Measurements from ENCODE around the gene NTM.

The NTM gene

DNA sequence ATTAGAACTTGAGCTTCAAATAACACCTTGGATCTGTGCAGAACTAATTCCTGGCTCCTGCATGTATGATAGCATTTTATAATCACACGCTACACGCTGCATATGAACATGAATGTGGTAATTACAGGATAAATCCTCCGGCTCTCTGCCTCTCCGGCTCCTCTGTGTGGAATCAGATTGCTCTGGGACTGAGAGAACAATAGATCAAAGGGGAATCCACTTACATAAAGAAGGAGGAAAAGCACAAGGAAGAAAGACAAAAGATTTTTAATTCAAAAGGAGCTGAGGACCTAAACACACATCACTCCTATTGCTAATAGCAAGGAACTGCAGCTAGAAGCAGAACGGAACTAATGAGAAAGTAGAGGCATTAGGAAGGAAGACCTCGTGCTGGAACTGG lies 240.9 kb downstream of the NTM start:
- TF ChIP-seq, protein P1, sequence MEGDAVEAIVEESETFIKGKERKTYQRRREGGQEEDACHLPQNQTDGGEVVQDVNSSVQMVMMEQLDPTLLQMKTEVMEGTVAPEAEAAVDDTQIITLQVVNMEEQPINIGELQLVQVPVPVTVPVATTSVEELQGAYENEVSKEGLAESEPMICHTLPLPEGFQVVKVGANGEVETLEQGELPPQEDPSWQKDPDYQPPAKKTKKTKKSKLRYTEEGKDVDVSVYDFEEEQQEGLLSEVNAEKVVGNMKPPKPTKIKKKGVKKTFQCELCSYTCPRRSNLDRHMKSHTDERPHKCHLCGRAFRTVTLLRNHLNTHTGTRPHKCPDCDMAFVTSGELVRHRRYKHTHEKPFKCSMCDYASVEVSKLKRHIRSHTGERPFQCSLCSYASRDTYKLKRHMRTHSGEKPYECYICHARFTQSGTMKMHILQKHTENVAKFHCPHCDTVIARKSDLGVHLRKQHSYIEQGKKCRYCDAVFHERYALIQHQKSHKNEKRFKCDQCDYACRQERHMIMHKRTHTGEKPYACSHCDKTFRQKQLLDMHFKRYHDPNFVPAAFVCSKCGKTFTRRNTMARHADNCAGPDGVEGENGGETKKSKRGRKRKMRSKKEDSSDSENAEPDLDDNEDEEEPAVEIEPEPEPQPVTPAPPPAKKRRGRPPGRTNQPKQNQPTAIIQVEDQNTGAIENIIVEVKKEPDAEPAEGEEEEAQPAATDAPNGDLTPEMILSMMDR (IDR thresholded peaks at IDR 0.05; ENCODE audit: borderline replicate concordance, insufficient read depth, low read depth, low read length): no peak
- H3K4me3 ChIP-seq (ENCODE audit: low read depth, low read length): no peak overlapping the region

DNA sequence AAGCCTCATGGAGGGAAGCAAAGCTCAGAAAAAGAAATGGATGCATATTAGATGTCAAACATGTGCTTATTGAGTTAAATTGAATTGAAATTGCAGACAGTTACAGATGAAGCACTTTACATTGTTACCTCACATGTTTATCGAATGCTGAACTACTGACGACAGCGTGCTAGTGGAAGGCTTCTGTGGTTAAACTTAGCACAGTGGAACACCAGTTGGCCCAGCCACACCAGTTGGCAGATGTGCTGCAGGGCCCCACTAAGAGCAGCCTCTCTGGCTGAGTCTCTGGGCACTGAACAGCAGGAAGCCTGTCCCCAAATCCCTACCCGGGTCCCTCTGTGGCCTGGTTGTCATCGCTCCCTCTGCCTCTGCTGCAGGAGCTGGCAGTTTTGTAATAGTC lies 242.1 kb downstream of the NTM start:
- TF ChIP-seq, protein P1 (IDR thresholded peaks at IDR 0.05; ENCODE audit: borderline replicate concordance, insufficient read depth, low read depth, low read length): no peak
- H3K4me3 ChIP-seq (ENCODE audit: low read depth, low read length): no peak overlapping the region

DNA sequence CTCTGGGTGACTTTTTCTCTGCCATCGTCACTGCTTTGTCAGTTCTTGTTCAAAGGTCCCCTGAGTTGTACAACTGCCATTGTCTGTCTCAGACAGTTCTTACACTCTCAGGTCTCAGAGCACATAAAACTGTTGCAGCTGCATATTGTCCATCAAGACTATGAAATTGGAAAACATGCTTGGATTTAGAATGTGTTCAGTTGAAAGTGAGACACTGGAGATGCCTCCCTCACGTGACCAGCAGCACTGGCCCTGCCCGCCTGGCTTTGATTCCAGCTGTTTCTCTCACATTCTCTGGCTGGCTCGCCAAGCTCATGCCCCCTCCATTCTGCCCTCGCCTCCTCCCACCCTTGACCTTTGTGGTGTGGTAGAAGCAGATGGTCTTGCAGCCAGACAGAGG lies 244.2 kb downstream of the NTM start:
- no peak overlapping the region for H3K4me3 ChIP-seq (ENCODE audit: low read depth, low read length)
- TF ChIP-seq, protein P1 (IDR thresholded peaks at IDR 0.05; ENCODE audit: borderline replicate concordance, insufficient read depth, low read depth, low read length): no peak

DNA sequence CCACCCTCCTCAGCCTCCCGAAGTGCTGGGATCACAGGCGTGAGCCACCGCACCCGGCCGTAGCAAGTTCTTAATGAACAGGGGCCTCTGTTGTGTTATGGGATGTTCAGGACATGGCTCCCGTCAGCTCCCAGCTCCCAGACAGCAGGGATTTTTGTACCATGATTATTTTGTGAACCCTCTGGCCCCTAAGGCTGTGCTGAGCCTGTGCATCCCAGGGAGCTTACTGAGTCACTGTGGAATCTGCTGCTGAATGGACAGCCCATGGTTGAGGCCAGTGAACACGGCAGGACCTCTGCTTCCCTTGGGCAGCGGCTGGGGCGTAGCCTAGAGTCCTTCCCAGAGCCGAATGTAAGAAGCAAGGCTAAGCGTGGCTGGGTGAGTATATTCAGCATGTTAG lies 245.2 kb downstream of the NTM start:
- no peak overlapping the region for H3K4me3 ChIP-seq (ENCODE audit: low read depth, low read length)
- TF ChIP-seq, protein P1 (IDR thresholded peaks at IDR 0.05; ENCODE audit: borderline replicate concordance, insufficient read depth, low read depth, low read length): no peak

DNA sequence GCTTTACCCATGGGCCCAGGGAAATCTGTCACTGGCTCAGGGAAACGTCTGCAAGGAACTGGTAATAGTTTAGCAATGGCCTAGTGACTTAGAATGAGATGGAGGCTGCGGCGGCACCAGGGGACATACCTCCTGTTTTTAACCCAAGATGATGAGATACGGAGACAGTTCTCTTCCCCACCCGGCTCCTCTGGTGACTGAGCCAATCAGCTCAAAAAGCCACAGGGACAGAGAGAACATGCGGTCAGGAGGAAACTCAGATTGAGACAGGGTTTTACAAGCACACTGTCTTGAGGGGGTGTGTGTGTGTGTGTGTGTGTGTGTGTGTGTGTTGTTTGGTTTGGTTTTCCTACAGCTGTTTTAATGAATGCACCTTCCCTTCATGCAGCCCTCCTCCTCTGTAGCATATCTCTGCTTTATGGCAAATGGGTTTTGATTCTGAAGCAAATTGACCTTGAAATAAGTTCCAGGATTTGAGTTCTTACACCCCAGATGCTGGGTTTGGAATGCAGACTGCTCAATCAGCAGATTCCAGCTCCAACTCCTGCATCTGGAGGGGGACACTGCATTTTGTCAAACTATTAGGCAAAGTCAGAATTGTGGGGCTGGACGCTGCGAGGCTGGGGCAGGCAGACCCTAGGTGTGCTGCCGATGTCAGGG lies 246.2 kb downstream of the NTM start:
- no peak overlapping the region for H3K4me3 ChIP-seq (ENCODE audit: low read depth, low read length)
- TF ChIP-seq, protein P1 (IDR thresholded peaks at IDR 0.05; ENCODE audit: borderline replicate concordance, insufficient read depth, low read depth, low read length): no peak

DNA sequence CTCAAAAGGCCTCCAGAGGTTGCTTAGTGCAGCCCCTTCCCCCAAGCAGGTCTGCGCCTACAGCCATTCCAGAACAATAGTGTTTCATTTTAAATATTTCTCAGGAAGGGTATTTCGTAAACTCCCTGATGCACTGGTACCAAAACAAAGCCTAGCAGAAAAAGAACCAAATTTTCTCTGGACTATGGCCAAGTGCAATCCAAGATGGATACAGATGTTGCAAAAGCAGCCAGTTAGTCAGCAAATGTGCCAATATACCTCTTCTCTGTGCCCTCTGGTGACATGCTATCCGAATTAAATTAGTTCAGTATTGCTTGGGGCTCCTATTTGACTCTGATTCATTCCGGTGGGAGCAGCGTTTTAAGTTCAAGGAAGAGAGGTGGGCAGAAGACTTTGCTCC lies 247.8 kb downstream of the NTM start:
- no peak overlapping the region for H3K4me3 ChIP-seq (ENCODE audit: low read depth, low read length)
- TF ChIP-seq, protein P1 (IDR thresholded peaks at IDR 0.05; ENCODE audit: borderline replicate concordance, insufficient read depth, low read depth, low read length): no peak

DNA sequence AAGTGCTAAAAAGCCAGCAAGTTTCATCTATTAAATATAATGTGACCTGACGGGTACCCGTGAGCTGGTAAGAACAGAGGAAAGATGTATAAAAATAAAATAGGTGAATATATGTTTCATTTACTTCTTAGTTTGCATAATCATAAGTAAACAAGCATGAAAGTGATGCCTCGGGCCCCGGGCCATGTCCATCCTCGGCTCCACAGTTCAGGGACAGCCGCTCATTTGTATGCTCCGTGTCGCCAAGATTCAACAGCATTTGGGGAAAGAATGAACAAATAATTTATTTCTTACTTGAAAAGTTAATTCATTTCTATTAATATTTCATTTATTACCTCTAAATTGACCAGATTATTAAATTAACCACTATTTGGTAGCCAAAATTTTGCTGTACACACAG lies 251.8 kb downstream of the NTM start:
- TF ChIP-seq, protein P1 (IDR thresholded peaks at IDR 0.05; ENCODE audit: borderline replicate concordance, insufficient read depth, low read depth, low read length): no peak

More for the DNA sequence above, 251.8 kb downstream of the NTM start:
- no peak overlapping the region for H3K4me3 ChIP-seq (ENCODE audit: low read depth, low read length)

Measured in GM12875 (cell line).